IMR-90 (cell line): ENCODE data around the gene ART3.

Experiments used
- BHLHE40 ChIP-seq: fragments of 150-350 bp; IDR thresholded peaks from 2 replicates; pipeline ENCODE4 v1.6.1; 2016; ENCODE audit warnings: mild to moderate bottlenecking, low read depth, low read length
- FOS ChIP-seq: fragments of 150-350 bp; IDR thresholded peaks from 2 replicates; pipeline ENCODE4 v1.6.1; 2016; ENCODE audit warnings: low read depth, low read length
- MAFK ChIP-seq: IDR thresholded peaks from 2 replicates; pipeline ENCODE4 v1.6.1; 2012; ENCODE audit warnings: low read depth, low read length, improper control_type of control experiment
- MXI1 ChIP-seq: IDR thresholded peaks from 2 replicates; pipeline ENCODE4 v1.6.1; 2012; ENCODE audit warnings: low read depth, mild to moderate bottlenecking, low read length, moderate library complexity, borderline replicate concordance
- POLR2A ChIP-seq: IDR thresholded peaks from 2 replicates; pipeline ENCODE4 v1.6.1; 2012; ENCODE audit warnings: mild to moderate bottlenecking, low read depth, low read length
- RAD21 ChIP-seq: IDR thresholded peaks from 2 replicates; pipeline ENCODE4 v1.6.1; 2012; ENCODE audit warnings: low read length, improper control_type of control experiment
- RFX5 ChIP-seq: IDR thresholded peaks from 2 replicates; pipeline ENCODE4 v1.8.0; 2012; ENCODE audit warnings: low read depth, mild to moderate bottlenecking, low read length, moderate library complexity
- TF ChIP-seq, protein P1 (sequence below): conservative IDR thresholded peaks from 2 replicates; pipeline ENCODE4 v1.5.1; 2012; ENCODE audit warnings: mild to moderate bottlenecking, low read depth, low read length, improper control_type of control experiment

DNA sequence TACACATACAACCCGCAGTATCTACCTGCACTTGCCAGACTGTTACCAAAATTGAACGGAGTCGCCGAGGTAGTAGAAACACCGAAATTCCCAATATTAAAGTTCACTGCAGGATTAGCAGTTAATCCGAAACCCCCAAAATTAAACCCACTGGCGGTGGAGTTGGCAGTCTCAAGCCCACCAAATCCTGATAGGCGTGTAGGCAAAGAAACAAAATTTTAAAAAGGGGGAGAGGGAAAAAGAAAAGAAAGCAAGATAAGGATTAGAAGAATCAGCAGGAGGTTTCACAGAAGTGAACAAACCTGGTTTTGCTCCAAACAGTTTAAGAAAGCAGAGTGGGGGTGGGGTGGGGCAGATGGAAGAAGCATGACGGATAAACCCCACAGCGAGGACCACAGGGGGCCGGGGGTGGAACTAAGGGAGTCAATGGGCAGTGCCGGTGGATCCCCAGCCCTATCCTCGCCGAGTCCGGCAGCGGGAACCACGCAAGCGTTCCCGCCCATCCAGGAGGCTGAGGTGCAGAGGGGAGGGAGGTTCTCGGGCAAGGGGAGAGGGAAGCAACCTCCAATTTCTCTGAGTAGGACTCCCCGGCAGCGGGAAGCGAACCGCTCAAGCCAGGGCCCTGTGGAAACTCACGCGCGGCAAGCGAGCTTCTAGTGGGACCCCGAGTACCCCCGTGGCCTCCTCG, 73.1 kb downstream of the ART3 start:
- TF ChIP-seq, protein P1, sequence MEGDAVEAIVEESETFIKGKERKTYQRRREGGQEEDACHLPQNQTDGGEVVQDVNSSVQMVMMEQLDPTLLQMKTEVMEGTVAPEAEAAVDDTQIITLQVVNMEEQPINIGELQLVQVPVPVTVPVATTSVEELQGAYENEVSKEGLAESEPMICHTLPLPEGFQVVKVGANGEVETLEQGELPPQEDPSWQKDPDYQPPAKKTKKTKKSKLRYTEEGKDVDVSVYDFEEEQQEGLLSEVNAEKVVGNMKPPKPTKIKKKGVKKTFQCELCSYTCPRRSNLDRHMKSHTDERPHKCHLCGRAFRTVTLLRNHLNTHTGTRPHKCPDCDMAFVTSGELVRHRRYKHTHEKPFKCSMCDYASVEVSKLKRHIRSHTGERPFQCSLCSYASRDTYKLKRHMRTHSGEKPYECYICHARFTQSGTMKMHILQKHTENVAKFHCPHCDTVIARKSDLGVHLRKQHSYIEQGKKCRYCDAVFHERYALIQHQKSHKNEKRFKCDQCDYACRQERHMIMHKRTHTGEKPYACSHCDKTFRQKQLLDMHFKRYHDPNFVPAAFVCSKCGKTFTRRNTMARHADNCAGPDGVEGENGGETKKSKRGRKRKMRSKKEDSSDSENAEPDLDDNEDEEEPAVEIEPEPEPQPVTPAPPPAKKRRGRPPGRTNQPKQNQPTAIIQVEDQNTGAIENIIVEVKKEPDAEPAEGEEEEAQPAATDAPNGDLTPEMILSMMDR, result no peak
- TF ChIP-seq MAFK, result no peak
- no peak for TF ChIP-seq MXI1
- no peak for TF ChIP-seq BHLHE40
- no peak; the same call in 1 of the 2 replicates for TF ChIP-seq POLR2A
- no peak for TF ChIP-seq RAD21
- no peak for TF ChIP-seq RFX5
- no peak for TF ChIP-seq FOS
